DMS53 treated with DMSO at 0.1 percent for 48 hours (cell line): ENCODE data around the gene PIK3CA.
A peak's percentile ranks its signal among the peaks of the same experiment; 100 is the strongest.
"Not testable (repeated sequence)": the region's sequence is repeated elsewhere in the genome, so short reads cannot be mapped to it uniquely, and the experiment has no call there.

Experiments
- DNase-seq: peaks from one replicate; lab custom pipeline; 2025; ENCODE audit not compliant: unreplicated experiment; lab: John Stamatoyannopoulos, UW

Gene PIK3CA

DNA sequence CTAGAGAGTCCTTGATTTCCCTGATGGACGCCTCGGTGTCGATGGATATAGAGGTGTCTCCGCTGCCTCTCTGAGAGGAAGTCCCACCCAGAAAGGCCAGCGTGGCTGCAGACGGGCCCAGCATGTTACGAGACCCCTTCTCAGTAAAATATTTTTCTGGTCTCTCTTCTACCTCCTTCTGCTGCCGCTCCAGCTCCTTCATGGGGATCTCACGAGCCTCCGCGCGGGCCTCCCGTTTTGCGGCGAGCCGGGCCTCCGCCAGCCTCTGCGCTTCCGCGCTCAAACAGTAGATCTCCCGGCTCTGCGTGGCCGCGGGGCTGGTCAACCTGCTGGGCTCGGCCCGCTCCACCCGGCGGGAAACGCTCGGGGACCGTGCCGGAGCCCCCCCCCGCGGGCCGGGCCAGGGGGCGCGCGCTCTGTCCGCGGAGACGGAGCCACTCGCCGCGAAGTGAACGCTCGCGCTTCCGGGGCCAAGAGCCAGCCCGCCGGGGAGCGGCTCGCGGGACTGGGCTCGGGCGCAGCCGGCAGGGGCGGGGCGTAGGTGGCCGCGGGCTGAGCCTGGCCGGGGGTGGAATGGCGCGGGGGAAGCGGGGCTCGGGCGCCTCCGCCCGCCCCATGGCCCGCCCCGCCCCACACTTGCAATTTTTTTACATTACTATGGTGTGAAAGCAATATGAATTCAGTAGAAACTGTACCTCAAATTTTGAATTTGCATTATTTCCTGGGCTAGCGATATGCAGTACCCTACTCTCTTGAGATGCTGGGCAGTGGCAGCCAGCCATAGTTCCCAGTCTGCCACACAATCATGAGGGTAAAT is 113.0 kb downstream of the PIK3CA start:
- peak; percentile 22 for DNase-seq

DNA sequence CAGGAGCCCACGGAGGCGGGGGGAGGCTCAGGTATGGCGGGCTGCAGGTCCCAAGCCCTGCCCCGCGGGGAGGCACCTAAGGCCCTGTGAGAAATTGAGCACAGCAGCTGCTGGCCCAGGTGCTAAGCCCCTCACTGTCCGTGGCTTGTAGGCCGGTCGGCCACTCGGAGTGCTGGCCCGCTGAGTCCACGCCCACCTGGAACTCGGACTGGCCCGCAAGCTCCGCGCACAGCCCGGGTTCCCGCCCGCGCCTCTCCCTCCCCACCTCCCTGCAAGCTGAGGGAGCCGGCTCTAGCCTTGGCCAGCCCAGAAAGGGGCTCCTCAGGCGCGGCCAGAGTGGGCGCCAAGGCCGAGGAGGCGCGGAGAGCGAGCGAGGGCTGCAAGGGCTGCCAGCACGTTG is 115.0 kb downstream of the PIK3CA start:
- DNase-seq = no peak

DNA sequence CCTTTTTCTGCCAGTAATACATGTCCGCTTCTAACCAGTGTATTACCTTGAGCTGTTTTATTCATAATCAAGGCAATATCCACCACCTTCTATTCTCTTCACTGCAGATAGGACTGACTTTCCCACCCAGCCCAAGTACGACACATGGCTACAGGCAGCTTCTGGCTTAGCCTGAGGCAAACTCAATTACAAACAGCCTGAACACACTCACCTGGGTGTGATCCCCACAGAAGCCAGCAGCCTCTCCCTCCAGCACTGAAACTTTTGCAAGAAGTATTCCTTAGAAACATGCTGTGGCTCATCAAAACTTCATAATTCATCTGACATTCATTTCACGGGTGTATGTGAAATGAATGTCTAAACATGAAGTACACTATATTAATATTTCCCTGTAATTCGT is 116.3 kb downstream of the PIK3CA start:
- DNase-seq = no peak

DNA sequence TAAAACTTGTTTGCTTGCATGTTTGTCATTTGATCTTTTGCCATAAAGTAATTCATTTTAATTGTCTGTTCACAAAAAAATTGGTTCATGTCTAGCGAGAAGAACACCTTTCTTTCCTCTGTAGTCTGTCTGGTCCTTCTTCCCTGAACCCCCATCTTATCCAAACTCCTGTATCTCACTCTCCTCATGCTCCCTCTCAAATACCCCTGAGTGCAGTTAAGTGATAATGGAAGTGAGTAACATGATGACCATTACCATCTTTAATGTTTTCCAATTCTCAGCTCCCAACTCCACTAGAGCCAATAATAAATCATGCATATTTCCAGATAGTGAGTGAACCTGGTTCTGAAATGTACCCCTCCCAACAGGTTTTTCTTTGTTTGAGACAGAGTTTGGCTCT is 116.9 kb downstream of the PIK3CA start:
- no peak for DNase-seq

DNA sequence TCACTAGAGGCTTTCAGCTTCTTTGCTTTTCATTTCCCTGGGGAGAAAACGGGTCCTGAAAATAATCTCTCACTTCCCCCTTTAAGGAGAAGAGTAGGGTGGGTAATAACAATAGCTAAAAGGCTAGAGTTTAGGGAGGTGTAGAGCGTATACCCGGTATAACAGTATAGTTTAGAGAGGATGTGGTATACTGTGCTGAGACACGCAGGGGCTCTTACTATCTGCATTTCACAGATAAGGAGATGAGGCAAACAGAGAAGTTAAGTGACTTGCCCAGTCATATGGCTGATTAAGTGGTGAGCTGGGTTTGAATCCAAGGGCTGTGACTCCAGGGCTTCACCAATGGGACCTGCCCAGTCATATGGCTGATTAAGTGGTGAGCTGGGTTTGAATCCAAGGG is 117.7 kb downstream of the PIK3CA start:
- no peak for DNase-seq

DNA sequence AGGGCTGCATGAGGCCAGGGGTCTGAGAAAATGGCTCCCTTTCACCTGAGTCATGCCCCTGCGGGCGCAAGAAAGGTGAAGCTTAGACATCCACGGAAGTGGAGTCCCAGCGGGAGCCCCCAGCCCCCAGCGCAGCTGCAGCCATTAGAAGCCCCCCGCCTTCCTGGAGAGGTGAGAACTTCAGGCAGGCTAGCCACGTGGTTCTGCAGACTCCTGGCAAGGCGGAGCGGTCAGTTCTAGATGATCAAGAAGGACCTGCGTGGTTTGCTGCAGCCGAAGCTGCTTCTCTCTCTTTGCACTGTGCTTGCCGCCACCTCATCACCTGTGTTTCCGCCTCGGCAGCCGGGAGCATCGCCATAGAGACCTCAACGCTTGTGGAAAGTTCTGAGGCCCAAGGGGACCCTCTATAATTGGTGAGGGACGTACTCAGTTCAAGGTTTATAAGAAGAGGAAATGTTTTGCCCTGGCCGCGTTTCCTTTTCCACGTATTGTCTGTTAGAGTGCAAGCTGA is 118.6 kb downstream of the PIK3CA start:
- no peak for DNase-seq

DNA sequence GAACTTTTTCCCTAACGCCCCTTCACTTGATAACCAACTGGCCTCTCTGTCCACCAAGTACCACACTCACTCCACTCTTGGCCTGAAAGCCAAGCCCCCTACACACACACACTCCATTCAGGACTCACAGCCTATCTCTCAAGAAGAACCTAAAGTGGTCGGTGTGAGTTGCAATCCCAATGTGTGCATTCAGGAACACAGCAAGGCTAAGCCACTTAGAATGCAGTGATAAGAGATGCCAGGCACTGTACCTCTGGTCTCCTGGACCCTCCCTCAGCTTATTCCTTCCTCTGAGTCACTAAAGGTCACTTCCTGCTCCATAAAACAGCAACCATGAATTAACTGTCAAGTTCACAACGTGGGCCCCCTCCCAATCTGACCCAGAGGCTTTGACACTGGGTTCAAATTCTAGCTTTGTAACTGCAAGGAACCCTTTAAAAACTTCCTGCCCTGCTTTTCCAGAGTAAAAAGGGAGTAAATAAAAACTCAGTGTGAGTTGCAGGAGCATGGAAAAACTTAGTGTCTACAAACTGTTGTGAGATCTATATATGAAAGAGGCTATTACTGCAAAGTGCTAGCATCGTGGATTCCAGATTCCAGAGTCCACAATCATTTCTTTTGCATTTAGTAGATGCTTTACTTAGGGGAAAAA is 120.4 kb downstream of the PIK3CA start:
- DNase-seq = no peak

DNA sequence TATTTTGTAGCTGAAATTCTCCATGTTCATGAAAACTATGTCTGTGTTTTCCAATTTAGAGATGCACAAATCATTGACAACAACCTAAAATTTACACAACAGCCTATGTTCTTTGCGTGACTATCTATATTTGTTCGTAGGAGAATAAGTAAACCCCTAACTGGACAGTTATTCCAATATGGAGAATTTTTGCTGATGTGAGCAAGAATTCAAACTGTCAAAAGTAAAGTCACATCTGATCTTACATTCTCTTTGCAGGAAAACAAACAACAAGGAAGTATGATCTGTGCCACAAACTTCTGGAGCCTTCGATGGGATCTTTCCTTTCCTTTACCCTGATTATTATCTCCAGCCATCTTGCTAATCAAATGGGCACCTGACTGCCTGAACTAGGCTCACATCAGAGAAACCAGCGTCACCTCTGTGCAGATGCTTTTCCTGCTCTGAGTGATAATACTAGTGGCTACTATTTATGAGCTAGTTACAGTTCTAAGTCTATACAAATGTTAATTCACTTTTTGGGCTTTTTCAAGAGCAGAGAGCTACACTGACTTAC is 121.1 kb downstream of the PIK3CA start:
- no peak for DNase-seq

DNA sequence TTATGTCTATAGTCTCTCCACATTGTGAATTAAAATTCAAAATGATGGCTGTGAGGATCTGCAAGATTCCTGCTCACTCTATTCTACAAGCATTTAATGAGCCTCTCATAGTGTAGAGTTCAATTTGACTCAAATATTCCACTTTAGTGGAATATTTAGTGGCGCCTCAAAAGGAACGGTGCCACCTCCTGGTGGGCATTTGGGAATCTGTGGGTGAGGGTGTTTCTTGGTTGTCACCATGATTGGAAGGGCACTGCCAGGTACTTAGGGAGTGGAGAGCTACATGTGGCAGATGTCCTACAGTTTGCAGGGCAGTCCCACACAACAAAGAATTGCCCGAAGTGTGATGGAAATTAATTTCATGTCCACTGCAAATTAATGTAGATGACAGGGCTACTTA is 124.2 kb downstream of the PIK3CA start:
- no peak for DNase-seq

DNA sequence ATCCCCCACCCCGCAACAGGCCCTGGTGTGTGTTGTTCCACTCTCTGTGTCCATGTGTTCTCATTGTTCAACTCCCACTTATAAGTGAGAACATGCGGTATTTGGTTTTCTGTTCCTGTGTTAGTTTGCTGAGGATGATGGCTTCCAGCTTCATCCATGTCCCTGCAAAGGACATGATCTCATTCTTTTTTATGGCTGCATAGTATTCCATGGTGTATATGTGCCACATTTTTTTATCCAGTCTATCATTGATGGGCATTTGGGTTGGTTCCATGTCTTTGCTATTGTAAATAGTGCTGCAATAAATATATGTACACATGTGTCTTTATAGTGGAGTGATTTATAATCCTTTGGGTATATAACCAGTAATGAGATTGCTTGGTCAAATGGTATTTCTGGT is 126.3 kb downstream of the PIK3CA start:
- not testable (repeated sequence) for DNase-seq

DNA sequence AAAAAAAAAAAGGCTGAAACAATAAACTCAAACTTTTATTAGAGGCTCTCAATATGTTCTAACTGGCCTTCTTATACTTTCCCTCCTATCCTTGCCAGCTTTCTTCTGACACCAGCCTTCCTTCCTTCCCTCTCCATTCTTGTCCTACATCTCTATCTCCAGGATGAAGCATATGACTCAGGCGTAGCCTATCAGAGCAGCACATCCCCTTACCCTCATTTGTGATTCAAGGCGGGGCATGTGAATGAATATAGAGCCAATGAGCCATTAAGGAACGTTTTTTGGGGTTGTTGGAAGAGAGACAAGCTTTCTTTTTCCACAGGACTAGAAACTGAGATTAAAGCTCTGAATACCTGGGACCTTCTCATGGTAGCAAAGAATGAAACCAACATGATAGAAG is 127.8 kb downstream of the PIK3CA start:
- no peak for DNase-seq

DNA sequence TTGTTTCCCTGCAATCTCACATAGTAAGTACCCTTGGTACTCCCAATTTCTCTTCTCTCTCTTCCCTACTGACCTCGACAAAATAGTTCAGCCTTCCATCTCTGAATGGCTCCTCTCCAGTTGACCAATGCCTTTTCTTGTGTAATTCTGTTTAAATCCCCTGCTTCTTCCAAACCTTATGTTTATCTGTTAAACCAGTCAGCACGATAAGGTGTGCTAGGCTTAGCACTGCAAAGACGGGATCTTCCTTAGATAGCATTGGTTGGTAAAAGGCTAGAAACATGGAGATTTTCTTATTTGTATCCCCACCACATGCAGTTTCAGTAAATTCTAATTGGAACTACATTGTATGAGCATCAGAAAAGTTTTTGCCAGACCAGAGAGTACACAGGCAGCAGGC is 128.6 kb downstream of the PIK3CA start:
- DNase-seq = no peak

DNA sequence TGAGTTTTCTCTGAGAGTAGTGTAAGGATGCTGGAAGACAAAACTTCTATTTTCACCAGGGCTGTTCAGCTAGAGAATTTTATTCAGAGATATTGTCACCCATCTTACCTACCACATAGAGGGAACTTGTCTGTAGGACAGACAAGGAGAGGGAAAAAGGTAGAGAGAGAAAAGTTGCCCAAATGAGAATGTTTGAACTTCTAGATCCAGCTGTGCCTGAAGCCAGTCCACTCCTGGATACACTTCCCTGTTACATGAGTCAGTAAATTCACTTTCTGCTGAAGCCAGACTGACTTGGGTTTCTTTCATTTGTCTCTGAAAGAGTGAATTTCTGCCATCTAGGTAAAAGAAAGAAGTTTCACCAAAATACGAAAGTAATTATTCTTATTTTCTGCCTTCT is 130.0 kb downstream of the PIK3CA start:
- no peak for DNase-seq

DNA sequence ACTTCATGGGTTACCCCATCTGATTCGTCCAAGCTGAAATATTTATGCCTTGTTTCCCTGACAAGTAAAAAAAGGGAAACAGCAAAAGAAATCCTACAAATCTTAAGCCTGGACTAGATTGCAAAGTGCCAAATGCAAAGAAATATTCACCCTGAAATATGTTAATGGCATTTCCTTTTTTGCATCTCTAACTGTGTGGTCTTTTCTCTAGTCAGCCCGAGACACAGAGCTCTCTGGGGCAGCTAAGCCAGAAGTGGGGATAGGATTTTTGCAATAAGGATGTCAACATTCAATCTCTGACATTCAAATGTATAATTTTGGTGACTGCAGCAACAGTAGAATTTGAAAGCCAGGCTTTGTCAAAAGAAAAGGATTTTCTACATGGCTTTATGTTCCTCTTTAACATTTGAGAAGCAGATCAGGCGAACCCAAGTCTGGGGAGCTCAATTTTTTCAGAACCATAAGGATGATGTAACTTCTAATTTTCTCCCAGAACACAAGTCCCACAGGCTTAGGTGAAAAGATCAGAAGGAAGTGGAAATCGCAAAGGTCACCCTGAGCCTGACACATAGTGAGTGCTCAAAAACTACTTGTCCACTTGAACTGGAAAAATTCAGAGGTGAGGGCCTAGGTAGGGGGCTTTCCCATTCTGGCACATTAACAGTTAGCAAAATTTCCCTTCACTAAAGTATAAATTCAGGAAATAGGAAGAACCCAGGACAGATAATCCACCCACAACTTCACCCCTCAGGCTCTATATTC is 131.0 kb downstream of the PIK3CA start:
- DNase-seq = no peak

DNA sequence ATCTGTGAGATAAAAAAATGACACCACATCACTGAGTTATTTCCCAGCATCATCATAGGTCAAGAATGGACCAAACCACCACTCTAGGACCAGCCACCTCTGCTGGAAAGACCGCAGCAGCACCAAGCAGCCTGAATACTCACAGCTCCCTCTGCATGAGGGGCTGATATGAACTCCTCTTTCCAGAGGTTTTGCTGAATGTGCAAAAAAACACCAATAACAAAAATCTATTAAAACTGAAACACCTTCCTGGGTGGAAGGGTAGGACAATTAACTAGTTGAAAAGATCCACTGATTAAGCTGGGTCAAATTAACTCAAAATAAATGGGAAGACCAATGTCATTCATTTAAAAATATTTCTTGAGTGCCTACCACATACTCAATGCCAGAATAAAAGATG is 131.7 kb downstream of the PIK3CA start:
- DNase-seq = no peak

DNA sequence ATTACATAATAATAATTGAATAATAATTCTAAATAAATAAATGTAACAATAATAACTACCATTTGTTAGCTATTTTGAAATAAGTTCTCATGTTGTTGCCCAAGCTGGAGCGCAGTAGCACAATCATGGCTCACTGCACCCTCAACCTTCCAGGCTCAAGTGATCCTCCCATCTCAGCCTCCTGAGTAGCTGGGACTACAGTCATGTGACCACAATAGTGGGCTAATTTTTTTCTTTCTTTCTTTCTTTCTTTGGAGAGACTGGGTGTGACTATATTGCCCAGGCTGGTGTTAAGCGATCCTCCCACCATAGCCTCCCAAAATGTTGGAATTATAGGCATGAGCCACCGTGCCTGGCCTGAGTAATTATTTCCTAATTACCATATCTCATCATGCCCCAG is 133.7 kb downstream of the PIK3CA start:
- DNase-seq = no peak

DNA sequence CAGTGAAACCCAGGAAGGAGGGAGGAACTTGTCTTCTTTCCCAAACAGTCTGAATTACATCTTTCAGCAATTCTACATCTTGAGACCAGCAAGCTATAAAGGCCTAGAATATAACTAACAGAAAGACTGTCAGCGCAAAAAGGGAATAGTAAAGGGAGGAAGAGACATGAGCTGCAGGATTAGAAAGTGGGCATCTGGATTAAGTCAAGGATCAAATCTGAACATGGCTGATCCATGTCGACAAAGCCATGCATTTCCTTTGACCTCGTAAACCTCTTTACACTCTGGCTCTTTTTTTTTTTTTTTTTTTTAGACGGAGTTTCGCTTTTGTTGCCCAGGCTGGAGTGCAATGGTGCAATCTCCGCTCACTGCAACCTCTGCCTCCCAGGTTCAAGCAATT is 138.2 kb downstream of the PIK3CA start:
- DNase-seq = no peak

DNA sequence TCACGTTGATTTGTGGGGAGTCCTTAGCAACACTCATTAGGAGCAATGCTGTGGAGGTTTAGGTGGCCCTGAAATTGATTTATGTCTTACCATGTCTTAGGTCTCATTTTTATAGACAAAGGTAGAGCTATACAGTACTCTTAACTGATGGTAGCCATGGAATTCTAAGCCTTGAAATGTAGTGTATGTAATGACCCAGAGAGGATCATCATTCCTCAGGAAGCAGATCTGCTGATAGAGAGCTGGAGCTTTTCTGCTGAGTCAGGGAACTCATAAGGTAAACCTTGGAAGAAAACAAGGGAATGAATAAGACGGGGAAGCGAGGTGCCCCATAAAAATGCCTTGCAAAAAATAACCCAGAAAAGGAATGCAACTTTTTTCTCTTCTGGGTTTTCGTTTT is 140.7 kb downstream of the PIK3CA start:
- no peak for DNase-seq

DNA sequence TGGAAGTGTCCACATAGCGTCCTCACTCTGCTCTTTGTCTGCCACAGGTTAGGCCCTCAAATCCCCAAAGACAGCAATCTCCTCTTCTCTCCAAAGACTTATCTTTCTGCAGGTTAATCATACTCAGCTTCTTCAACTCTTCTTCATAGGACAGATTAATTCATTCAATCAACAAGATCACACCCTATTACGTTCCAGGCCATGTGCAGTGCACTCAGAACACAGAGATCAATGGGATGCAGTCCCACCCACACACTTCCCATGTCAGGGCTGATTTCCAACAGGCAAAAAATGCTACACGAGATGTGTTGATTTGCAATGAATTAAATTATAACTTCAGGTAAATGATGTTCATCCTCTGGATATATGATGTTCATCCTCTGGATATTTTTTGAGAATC is 141.1 kb downstream of the PIK3CA start:
- no peak for DNase-seq
